ENCODE data around the gene PEG3.
"Not testable (repeated sequence)": the region's sequence is repeated elsewhere in the genome, so short reads cannot be mapped to it uniquely, and the experiment has no call there.

PEG3 gene

GRCh38 chr19:56840451-56841192, at the start of gene PEG3, which contains the start of gene ZIM2:
Gene PEG3, minus strand, starts transcription at chr19:56840726. Its CDS starts 16,071 bp downstream, at chr19:56824655.
Gene ZIM2, minus strand, starts transcription at chr19:56840726. Its CDS starts 16,449 bp downstream, at chr19:56824277.
- no peak for DNase-seq

- DNase-seq = no peak
These were observed 44.9 kb upstream of the PEG3 start for GRCh38 chr19:56885173-56885985.

GRCh38 chr19:56884441-56884840, 43.9 kb upstream of the PEG3 start:
- DNase-seq = no peak

- no peak for DNase-seq
These were observed 40.2 kb upstream of the PEG3 start for GRCh38 chr19:56880592-56881190.

- DNase-seq = no peak
These were observed 36.7 kb upstream of the PEG3 start for GRCh38 chr19:56877069-56877715.

GRCh38 chr19:56875717-56876116, 35.2 kb upstream of the PEG3 start:
- DNase-seq = no peak

- no peak for DNase-seq
These were observed 34.0 kb upstream of the PEG3 start for GRCh38 chr19:56874530-56874929.

- DNase-seq = no peak
These were observed 33.0 kb upstream of the PEG3 start for GRCh38 chr19:56873493-56873892.

- DNase-seq = no peak
These were observed 29.4 kb upstream of the PEG3 start for GRCh38 chr19:56869886-56870285.

- no peak for DNase-seq
These were observed 27.9 kb upstream of the PEG3 start for GRCh38 chr19:56868446-56868845.

- no peak for DNase-seq
These were observed 26.0 kb upstream of the PEG3 start for GRCh38 chr19:56866538-56866937.

GRCh38 chr19:56864443-56865125, 24.1 kb upstream of the PEG3 start:
- DNase-seq = no peak

- no peak for DNase-seq
These were observed 22.2 kb upstream of the PEG3 start for GRCh38 chr19:56862741-56863140.

- DNase-seq = not testable (repeated sequence)
These were observed 19.9 kb upstream of the PEG3 start for GRCh38 chr19:56860409-56860808.

- DNase-seq = no peak
These were observed 17.5 kb upstream of the PEG3 start for GRCh38 chr19:56858026-56858425.

GRCh38 chr19:56856822-56857221, 16.3 kb upstream of the PEG3 start:
- no peak for DNase-seq

- not testable (repeated sequence) for DNase-seq
These were observed 11.8 kb upstream of the PEG3 start for GRCh38 chr19:56852361-56852760.

GRCh38 chr19:56848166-56848565, 7.6 kb upstream of the PEG3 start:
- no peak for DNase-seq

- no peak for DNase-seq
These were observed 1.9 kb upstream of the PEG3 start for GRCh38 chr19:56842412-56842811.

GRCh38 chr19:56841193-56841543, 642 bp upstream of the PEG3 start:
- DNase-seq = no peak

- DNase-seq = no peak
These were observed 675 bp downstream of the PEG3 start for GRCh38 chr19:56839652-56840450.
